Measurements from ENCODE around the gene VAV1. TPM values are rescaled to one million over a fixed set of nuclear protein-coding genes. Genes with fewer than 3 reads are reported as not detected.

The VAV1 gene
- polyA plus RNA-seq, 3 donors from 2014 or later: 19.4 to 44.8 (median 22.8) TPM

GRCh38 chr19:6732803-6733337 is 39.6 kb upstream of the VAV1 start:
- Mint-ChIP-seq H3K36me3 (peaks cover 4 to 19% (median 9%) of the 10 kb centered on the region in 3 donors), H3K9me3 (no peaks in the 10 kb centered on the region), H3K27ac (no peak overlapping the region), H3K4me1 (peaks cover 17% of the 10 kb centered on the region in 2 donors), H3K27me3 (ENCODE audit: low read depth in 3 of 3) (peaks cover 5 to 15% (median 5%) of the 10 kb centered on the region in 3 donors), H3K4me3 (no peak overlapping the region)
- DNase-seq: no peak

DNA sequence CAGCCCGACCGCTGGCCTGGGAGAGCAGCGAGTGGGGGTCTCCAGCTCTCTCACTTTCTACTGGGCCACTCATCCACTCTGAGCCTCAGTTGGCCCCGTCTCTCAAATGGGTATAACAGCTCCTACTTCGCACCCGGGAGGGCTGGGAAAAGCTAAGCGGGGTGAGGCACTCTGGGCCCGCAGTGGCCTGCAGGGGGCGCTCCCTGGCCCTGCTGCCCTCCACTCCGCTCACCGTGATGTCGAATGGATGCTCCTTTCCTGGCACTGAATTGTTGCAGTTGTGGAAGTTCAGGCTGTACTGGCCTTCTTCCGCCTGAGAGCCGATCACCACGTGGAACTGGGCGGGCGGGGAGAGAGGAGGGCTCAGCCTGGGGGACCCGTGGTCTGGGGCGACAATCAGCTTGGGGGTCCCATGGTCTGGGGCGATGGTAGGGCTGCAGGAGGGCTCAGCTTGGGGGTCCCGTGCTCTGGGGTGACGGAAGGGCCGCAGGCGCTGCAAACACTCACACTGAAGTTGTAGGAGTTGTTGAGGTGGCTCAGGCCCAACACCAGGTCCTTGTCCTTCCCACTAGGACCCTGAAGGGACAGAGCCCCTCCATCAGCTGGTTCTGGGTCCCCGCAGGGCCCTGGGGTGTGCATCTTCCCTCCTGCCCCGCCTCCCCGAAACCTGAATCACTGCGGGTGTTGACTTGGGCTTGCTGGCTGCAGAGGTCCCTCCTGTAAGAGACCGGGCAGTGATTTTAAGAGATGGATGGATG is 39.0 kb upstream of the VAV1 start:
- H3K9me3 Mint-ChIP-seq: no peaks in the 10 kb centered on the region
- peaks cover 23% of the 10 kb centered on the region in 2 donors for H3K4me1 Mint-ChIP-seq
- no peak for DNase-seq
- peaks cover 5 to 19% (median 6%) of the 10 kb centered on the region in 3 donors for H3K27me3 Mint-ChIP-seq (ENCODE audit: low read depth in 3 of 3)
- no peak overlapping the region for H3K27ac Mint-ChIP-seq
- peaks cover 4 to 19% (median 9%) of the 10 kb centered on the region in 3 donors for H3K36me3 Mint-ChIP-seq
- no peak overlapping the region for H3K4me3 Mint-ChIP-seq

- Mint-ChIP-seq H3K4me3 (no peak overlapping the region), H3K9me3 (peaks cover 0 to 1% (median 0%) of the 10 kb centered on the region in 6 donors)
- no peak for DNase-seq
These were observed 38.3 kb upstream of the VAV1 start for GRCh38 chr19:6734096-6734696.

DNA sequence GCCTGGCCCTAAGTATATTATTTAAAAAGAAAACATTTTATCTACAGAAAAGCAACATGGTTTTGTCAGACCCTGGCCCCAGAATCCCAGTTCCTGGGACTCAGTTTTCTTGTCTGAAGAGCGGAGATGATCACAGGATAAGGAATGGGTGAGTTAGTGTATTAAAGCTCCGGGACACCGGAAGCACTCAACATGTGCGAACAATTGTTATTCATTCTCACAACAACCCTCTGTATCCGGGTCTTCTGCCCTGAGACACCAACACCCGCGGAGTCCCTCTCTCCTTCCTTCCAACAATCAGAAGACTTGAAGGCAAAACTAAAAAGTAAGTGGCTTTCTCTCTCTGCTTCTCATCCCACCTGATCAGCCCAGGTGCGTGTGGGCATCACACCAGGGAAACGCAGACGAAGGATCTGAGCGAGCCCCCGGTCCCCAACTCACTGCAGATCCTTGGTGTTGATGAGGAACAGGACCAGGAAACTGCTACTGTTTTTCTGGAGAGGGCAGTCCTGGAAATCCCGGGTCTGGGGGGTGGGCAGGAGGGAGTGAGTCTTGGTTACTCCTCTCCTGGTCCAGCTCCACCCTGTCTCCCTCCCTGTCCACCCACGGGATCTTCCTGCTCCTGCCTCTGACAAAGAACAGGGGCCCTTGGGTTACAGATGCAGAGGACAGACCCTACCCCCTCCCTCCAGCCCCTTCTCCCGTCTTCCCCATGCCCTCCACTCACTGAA is 37.2 kb upstream of the VAV1 start:
- H3K4me3 Mint-ChIP-seq: peak overlapping the region in 3 of 5 donors; percentile 18 to 97 (median 97)
- H3K36me3 Mint-ChIP-seq: peaks cover 4 to 13% (median 9%) of the 10 kb centered on the region in 3 donors
- DNase-seq: no peak
- peaks cover 33 to 35% of the 10 kb centered on the region in 2 donors for H3K4me1 Mint-ChIP-seq
- H3K9me3 Mint-ChIP-seq: peaks cover 0 to 1% (median 0%) of the 10 kb centered on the region in 6 donors
- H3K27ac Mint-ChIP-seq: peak overlapping the region in 5 of 6 donors; percentile 30 to 99 (median 97)
- peaks cover 5 to 22% (median 9%) of the 10 kb centered on the region in 3 donors for H3K27me3 Mint-ChIP-seq (ENCODE audit: low read depth in 3 of 3)

More at GRCh38 chr19:6734096-6734696, 38.3 kb upstream of the VAV1 start:
- Mint-ChIP-seq H3K4me1 (peaks cover 30% of the 10 kb centered on the region in 2 donors), H3K27me3 (ENCODE audit: low read depth in 3 of 3) (peaks cover 5 to 22% (median 9%) of the 10 kb centered on the region in 3 donors), H3K27ac (no peak overlapping the region), H3K36me3 (peaks cover 4 to 19% (median 9%) of the 10 kb centered on the region in 3 donors)

- Mint-ChIP-seq H3K27ac (peak overlapping the region; percentile 97 to 99 (median 97)), H3K27me3 (ENCODE audit: low read depth in 3 of 3) (peaks cover 5 to 25% (median 10%) of the 10 kb centered on the region in 3 donors), H3K4me3 (peak overlapping the region; percentile 94 to 97 (median 97)), H3K9me3 (peaks cover 0 to 1% (median 0%) of the 10 kb centered on the region in 6 donors), H3K4me1 (peaks cover 33 to 40% of the 10 kb centered on the region in 2 donors), H3K36me3 (peaks cover 4 to 13% (median 9%) of the 10 kb centered on the region in 3 donors)
- DNase-seq: peak; percentile 73 to 74 (median 74)
These were observed 36.2 kb upstream of the VAV1 start for GRCh38 chr19:6736169-6736916.

GRCh38 chr19:6736917-6737283 is 35.6 kb upstream of the VAV1 start:
- H3K36me3 Mint-ChIP-seq: peaks cover 4 to 13% (median 9%) of the 10 kb centered on the region in 3 donors
- peak overlapping the region; percentile 97 to 99 (median 97) for H3K27ac Mint-ChIP-seq
- peaks cover 0 to 1% (median 0%) of the 10 kb centered on the region in 6 donors for H3K9me3 Mint-ChIP-seq
- no peak for DNase-seq
- peak overlapping the region; percentile 94 to 97 (median 97) for H3K4me3 Mint-ChIP-seq
- H3K27me3 Mint-ChIP-seq (ENCODE audit: low read depth in 3 of 3): peaks cover 5 to 25% (median 12%) of the 10 kb centered on the region in 3 donors
- peaks cover 33 to 40% of the 10 kb centered on the region in 2 donors for H3K4me1 Mint-ChIP-seq

- Mint-ChIP-seq H3K27me3 (ENCODE audit: low read depth in 3 of 3) (peaks cover 7 to 25% (median 12%) of the 10 kb centered on the region in 3 donors), H3K36me3 (peaks cover 3 to 12% (median 6%) of the 10 kb centered on the region in 3 donors), H3K27ac (peak within 1 kb of the TSS; percentile 97 to 99 (median 97)), H3K4me3 (peak within 1 kb of the TSS; percentile 95 to 97 (median 97)), H3K9me3 (peaks cover 0 to 1% (median 0%) of the 10 kb centered on the region in 6 donors), H3K4me1 (peaks cover 33 to 40% of the 10 kb centered on the region in 2 donors)
- DNase-seq: peak; percentile 100
These were observed 35.1 kb upstream of the VAV1 start, which contains the start of gene GPR108 for GRCh38 chr19:6737284-6737872. Gene GPR108 (minus strand): TSS chr19:6737580. CDS start chr19:6737576, 4 bp downstream.

DNA sequence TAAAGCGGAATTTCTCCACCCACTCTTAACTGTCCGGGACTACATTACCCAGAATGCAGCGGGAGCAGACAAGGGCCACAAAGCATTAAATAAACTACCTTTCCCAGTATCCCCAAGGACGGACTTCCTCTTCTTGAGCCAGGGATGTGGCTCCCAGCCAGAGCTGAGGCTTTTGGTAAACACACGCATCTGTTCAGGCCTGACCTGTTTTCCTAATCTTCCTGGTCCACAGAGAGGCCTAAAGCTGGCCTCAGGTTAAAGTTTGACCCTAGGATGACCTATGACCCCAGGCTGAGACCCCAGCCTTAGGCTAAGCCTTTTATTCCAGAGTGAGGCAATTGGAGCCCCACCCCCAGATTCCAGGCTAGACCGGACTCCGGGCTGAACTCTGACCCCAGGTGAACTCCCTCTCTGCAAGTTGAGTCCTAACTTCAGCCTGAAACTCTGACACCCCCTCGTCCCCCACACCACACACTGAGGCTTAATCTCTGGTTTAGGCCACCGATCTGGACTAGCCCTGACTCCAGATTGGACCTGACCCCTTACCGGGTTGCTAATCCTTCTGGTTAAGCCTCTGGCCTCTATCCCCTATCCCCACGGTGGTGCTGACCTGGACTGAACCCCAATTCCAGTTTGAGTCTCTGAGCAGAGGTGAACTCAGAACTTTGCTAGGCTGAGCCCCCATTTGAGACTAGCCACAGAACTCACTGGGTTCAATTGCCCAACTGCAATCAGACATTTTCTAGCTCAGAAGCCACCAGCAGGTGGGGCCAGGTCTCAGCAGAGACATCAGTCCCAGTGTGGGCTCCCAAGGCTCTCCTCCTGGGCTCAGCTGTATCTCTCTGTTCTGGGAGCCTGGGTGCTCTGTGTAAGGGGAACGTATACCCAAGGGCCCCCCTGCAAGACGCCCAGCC is 34.4 kb upstream of the VAV1 start:
- H3K4me3 Mint-ChIP-seq: peak overlapping the region; percentile 90 to 97 (median 96)
- DNase-seq: peak; percentile 67 to 71 (median 70)
- H3K27me3 Mint-ChIP-seq (ENCODE audit: low read depth in 3 of 3): peaks cover 7 to 25% (median 12%) of the 10 kb centered on the region in 3 donors
- peaks cover 33 to 40% of the 10 kb centered on the region in 2 donors for H3K4me1 Mint-ChIP-seq
- peak overlapping the region; percentile 92 to 98 (median 97) for H3K27ac Mint-ChIP-seq
- peaks cover 0 to 4% (median 3%) of the 10 kb centered on the region in 3 donors for H3K36me3 Mint-ChIP-seq
- H3K9me3 Mint-ChIP-seq: peaks cover 0 to 1% (median 0%) of the 10 kb centered on the region in 6 donors

DNA sequence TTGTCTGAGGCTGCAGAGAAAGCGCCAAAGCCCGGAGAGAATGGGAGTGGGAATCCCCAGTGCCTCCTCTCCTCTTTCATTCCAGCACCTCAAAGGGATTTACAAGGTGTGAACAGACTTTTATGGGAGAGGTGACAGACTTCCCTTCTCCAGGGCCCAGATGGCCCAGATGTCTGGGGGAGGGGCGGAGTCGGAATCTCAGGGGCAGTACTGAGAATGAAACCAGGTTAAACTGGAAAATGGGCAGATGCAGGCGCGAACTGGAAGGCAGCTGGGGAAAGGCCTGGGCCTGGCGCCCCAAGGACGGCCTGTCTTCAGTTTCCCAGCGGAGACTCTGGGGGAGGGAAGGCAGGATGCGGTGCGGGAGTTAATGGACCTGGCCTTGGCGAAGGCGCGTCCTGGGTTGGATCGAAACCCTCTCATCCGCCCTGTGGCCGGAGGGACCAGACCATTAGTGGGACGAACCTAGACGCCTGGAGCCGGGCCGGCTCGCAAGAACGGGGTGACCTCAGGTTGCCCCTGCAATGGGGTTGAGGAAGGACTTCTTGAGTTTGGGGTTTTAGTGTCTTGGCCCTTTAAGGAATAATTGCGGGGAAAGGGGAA is 33.6 kb upstream of the VAV1 start:
- Mint-ChIP-seq H3K4me3 (peak overlapping the region; percentile 90 to 97 (median 96)), H3K36me3 (peaks cover 0 to 5% (median 3%) of the 10 kb centered on the region in 3 donors), H3K9me3 (peaks cover 0 to 1% (median 0%) of the 10 kb centered on the region in 6 donors), H3K4me1 (peaks cover 33 to 40% of the 10 kb centered on the region in 2 donors), H3K27me3 (ENCODE audit: low read depth in 3 of 3) (peaks cover 7 to 25% (median 12%) of the 10 kb centered on the region in 3 donors), H3K27ac (peak overlapping the region; percentile 92 to 98 (median 97))
- DNase-seq: no peak

- Mint-ChIP-seq H3K27me3 (ENCODE audit: low read depth in 3 of 3) (peaks cover 7 to 25% (median 12%) of the 10 kb centered on the region in 3 donors), H3K9me3 (peaks cover 0 to 1% (median 0%) of the 10 kb centered on the region in 6 donors), H3K4me1 (peaks cover 33 to 40% of the 10 kb centered on the region in 2 donors), H3K4me3 (peak within 1 kb of the TSS; percentile 90 to 97 (median 96)), H3K27ac (peak within 1 kb of the TSS; percentile 92 to 98 (median 97)), H3K36me3 (peaks cover 0 to 5% (median 2%) of the 10 kb centered on the region in 3 donors)
- peak; percentile 78 to 81 (median 80) for DNase-seq
These were observed 33.1 kb upstream of the VAV1 start, which contains the start of gene TRIP10 for GRCh38 chr19:6739390-6739882. Gene TRIP10 (plus strand): TSS chr19:6739680. CDS start chr19:6739762, 82 bp downstream.
